ENCODE data around the gene UBLCP1.

UBLCP1 gene

GRCh38 chr5:159240301-159240870 is 22.7 kb upstream of the UBLCP1 start (continued):
- TF ChIP-seq ZNF148 (tag by site-specific recombination; IDR thresholded peaks at IDR 0.05; ENCODE audit: borderline replicate concordance) (no peak), ZNF133 (tag by site-specific recombination; IDR thresholded peaks at IDR 0.05) (no peak), KLF7 (tag by site-specific recombination; IDR thresholded peaks at IDR 0.05; ENCODE audit: borderline replicate concordance) (no peak), ZEB2 (tag by site-specific recombination; IDR thresholded peaks at IDR 0.05) (peak; percentile 78), ZNF785 (tag by site-specific recombination; IDR thresholded peaks at IDR 0.05) (no peak), ZNF394 (tag by site-specific recombination; IDR thresholded peaks at IDR 0.05; ENCODE audit: borderline replicate concordance) (no peak), ZNF335 (tag by site-specific recombination; conservative IDR thresholded peaks at IDR 0.05) (peak; percentile 43; the same call in 1 of the 2 replicates), SCRT2 (tag by site-specific recombination; IDR thresholded peaks at IDR 0.05) (no peak), ZNF140 (tag by site-specific recombination; IDR thresholded peaks at IDR 0.05) (no peak), ZNF791 (tag by site-specific recombination; IDR thresholded peaks at IDR 0.05) (no peak), ZNF174 (tag by site-specific recombination; IDR thresholded peaks at IDR 0.05) (no peak), TCF7L2 (IDR thresholded peaks at IDR 0.05; ENCODE audit: borderline replicate concordance, low read depth, low read length) (no peak), RBAK (tag by site-specific recombination; IDR thresholded peaks at IDR 0.05) (no peak), GLI2 (tag by site-specific recombination; IDR thresholded peaks at IDR 0.05; ENCODE audit: borderline replicate concordance, low read depth) (no peak), ZBTB21 (tag by site-specific recombination; IDR thresholded peaks at IDR 0.05) (0 out of 2 replicates have a peak, but pooled peaks have one; percentile 22), ZNF354C (tag by site-specific recombination; IDR thresholded peaks at IDR 0.05; ENCODE audit: borderline replicate concordance, low read depth) (no peak), ZNF280C (tag by site-specific recombination; IDR thresholded peaks at IDR 0.05) (no peak), ZNF555 (tag by site-specific recombination; conservative IDR thresholded peaks at IDR 0.05) (no peak), ZFP69B (tag by site-specific recombination; IDR thresholded peaks at IDR 0.05) (no peak), ZNF629 (tag by site-specific recombination; IDR thresholded peaks at IDR 0.05) (peak; percentile 82), ZNF701 (tag by site-specific recombination; IDR thresholded peaks at IDR 0.05) (no peak), ZFHX2 (tag by site-specific recombination; conservative IDR thresholded peaks at IDR 0.05) (no peak), ATF2 (tag by site-specific recombination; IDR thresholded peaks at IDR 0.05; ENCODE audit: low read depth) (no peak), ZNF292 (tag by site-specific recombination; IDR thresholded peaks at IDR 0.05; ENCODE audit: borderline replicate concordance, low read depth) (no peak), ZNF274 (IDR thresholded peaks at IDR 0.05; ENCODE audit: low read length) (no peak), ZNF274 (tag by site-specific recombination; IDR thresholded peaks at IDR 0.05; ENCODE audit: borderline replicate concordance) (peak; percentile 72; the same call in 1 of the 2 replicates)
- TF ChIP-seq, protein P1, sequence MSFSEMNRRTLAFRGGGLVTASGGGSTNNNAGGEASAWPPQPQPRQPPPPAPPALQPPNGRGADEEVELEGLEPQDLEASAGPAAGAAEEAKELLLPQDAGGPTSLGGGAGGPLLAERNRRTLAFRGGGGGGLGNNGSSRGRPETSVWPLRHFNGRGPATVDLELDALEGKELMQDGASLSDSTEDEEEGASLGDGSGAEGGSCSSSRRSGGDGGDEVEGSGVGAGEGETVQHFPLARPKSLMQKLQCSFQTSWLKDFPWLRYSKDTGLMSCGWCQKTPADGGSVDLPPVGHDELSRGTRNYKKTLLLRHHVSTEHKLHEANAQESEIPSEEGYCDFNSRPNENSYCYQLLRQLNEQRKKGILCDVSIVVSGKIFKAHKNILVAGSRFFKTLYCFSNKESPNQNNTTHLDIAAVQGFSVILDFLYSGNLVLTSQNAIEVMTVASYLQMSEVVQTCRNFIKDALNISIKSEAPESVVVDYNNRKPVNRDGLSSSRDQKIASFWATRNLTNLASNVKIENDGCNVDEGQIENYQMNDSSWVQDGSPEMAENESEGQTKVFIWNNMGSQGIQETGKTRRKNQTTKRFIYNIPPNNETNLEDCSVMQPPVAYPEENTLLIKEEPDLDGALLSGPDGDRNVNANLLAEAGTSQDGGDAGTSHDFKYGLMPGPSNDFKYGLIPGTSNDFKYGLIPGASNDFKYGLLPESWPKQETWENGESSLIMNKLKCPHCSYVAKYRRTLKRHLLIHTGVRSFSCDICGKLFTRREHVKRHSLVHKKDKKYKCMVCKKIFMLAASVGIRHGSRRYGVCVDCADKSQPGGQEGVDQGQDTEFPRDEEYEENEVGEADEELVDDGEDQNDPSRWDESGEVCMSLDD (tag by site-specific recombination; IDR thresholded peaks at IDR 0.05) = no peak
- TF ChIP-seq, protein P2, sequence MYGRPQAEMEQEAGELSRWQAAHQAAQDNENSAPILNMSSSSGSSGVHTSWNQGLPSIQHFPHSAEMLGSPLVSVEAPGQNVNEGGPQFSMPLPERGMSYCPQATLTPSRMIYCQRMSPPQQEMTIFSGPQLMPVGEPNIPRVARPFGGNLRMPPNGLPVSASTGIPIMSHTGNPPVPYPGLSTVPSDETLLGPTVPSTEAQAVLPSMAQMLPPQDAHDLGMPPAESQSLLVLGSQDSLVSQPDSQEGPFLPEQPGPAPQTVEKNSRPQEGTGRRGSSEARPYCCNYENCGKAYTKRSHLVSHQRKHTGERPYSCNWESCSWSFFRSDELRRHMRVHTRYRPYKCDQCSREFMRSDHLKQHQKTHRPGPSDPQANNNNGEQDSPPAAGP (tag by site-specific recombination; IDR thresholded peaks at IDR 0.05) = no peak
